HG03565 (cell line): ENCODE results near the gene MAT2B.

ENCODE experiments used
- ATAC-seq: cut with Tn5 transposase; IDR thresholded peaks from one replicate; pipeline ENCODE4 v1.9.1; 2021; ENCODE audit warnings: mild to moderate bottlenecking, moderate library complexity; ENCODE audit not compliant: unreplicated experiment

MAT2B gene

GRCh38 chr5:163548649-163549048 lies 43.2 kb downstream of the MAT2B start:
- ATAC-seq = no peak

DNA sequence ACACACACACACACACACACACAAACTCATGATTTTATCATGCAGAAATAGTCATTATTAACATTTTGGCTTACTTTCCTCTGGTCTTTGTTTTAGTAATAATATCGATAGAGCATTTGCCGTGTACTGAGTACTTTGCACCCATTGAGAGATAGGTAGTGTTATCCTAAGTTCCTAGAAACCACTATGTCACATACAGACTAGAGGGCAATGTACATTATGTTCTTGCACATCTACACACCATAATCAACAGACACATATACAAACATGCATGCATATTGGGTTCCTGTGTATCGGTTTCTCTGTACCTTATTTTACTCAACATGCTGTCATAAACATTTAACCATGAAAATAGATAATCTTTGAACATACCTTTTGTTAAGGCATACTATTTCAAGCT lies 45.7 kb downstream of the MAT2B start:
- ATAC-seq = no peak

DNA sequence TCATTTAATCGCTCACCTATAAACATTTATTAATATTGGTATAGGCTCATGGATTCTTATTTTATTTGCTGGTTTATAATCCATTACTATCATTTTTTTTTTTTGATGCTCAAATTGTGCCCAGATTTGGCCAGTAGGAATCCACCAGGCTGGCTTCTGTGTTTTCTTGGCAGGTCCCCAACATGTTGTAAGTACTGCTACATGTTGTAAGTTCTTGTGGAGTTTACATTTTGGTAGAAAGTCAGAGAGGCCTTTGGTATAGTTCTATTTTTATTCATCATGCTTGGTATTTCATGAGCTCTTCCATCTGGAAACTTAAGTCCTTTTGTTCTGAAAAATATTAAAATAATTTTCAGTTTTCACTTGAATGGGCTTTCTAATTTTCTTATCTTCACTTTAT lies 47.1 kb downstream of the MAT2B start:
- no peak for ATAC-seq

GRCh38 chr5:163561339-163561738 lies 55.9 kb downstream of the MAT2B start:
- ATAC-seq = no peak

DNA sequence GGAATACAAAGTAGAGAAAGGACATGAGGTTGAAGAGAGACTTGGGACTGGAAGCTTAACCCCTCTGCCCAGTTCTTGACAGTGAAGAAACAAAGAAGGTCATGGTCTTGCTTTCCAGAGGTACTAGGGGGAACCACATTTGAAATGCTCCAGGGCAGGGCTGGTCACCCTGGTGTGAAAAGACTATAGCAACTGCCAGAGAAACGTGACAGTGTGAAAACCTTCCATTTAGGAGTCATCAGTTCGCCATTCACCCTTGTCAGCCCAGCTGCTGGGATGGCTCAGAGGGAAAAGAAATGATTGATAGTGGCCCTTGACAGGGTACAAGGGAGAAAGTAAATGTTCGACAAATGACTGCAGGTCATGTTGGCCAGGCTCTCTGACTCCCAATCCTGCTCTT lies 56.7 kb downstream of the MAT2B start:
- ATAC-seq = no peak

GRCh38 chr5:163563112-163563511 lies 57.7 kb downstream of the MAT2B start:
- no peak for ATAC-seq

- ATAC-seq = no peak
Observed at GRCh38 chr5:163563880-163564279, 58.5 kb downstream of the MAT2B start.

DNA sequence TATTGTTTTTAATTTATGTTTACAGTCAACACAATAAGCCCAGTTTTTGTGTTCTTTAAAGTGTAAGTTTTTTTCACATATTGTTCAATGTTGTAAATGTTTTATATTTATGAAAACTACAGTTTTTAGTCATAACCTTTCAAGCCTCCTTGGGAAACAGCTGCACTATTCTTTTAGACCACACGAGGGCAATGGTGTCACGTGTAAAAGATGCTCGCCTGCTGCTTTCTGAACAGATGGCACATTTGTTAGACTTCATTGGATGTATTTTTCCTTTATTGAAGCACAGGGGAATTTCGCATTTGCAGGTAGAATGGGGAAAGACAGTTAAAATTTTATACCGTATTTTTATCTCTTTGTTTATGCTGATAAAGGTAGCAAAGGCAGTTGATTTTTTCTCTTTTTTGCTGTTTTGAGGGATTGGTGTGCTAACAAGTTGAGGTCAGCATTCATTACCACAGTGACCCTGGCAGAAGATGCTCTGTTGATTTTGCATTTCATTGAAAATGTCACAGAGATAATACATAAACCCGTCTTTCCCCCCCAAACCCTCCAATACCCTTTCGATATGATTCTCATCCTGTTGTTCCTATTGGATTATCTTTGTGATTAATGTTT lies 59.0 kb downstream of the MAT2B start:
- peak; percentile 34 for ATAC-seq

DNA sequence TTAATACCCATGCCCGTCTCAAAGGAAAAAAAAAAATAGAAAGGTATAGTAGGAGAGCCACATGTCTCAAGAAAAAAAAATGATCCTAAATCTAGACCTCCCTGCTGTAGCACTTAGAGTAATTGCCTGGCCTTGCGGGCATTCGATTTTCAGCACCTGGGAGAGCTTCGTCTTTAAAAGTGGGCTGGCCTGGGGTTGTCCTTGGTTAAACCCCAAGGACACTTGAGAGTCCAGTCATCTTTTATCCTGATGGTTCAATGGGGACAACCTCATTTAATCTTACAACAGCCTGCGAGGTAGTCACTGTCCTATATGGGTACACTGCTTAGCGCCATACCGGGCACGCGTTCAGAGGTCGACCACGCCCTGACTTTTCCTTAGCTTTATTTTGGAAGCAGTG lies 60.1 kb downstream of the MAT2B start:
- no peak for ATAC-seq

GRCh38 chr5:163565931-163566608 lies 60.7 kb downstream of the MAT2B start:
- ATAC-seq = peak; percentile 54

DNA sequence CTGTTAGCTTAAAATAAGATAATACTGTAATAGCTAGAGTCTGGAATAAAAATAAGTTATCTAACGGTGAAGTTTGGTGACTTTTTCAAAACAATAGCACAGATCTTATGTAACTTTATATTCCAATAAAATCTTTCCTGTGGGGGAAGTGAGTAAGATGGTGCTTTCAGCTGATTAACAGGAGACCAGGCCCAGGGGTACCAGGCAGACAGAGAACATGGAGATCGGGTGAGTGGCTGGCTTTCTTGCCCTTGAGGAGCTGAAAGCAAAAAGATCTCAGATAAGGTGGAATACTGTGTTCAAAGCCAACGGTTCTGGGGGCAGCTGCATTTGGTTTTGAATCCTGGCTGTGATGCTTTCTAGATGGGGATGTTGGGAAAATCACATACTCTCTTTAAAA lies 61.3 kb downstream of the MAT2B start:
- ATAC-seq = no peak

GRCh38 chr5:163567811-163568210 lies 62.4 kb downstream of the MAT2B start:
- ATAC-seq = no peak
